Right lobe of liver (tissue), 6 donors: Measurements from ENCODE around the gene ABCA8. TPM values are rescaled to one million over a fixed set of nuclear protein-coding genes. Genes with fewer than 3 reads are reported as not detected.

Experiments used
- ATAC-seq, 4 donors: fragments of 200-7000 bp; cut with Tn5 transposase; one replicate each; pipeline ENCODE4 v1.9.1; 2020; ENCODE audit warnings: mild to moderate bottlenecking in 4 of 4, moderate library complexity in 4 of 4
- DNase-seq, 3 donors: peaks; one replicate each; pipeline ENCODE4 v3.0.0-alpha.2; 2020
- H3K27ac ChIP-seq, 3 donors: fragments of 200-600 bp; one replicate each; pipeline ENCODE4 v1.8.0; 2022
- H3K27me3 ChIP-seq, 2 donors: fragments of 200-600 bp; one replicate each; pipeline ENCODE4 v1.8.0; 2022
- H3K36me3 ChIP-seq, 4 donors: fragments of 200-600 bp; sonication (generic) in 1 of 4; one replicate each; pipeline versions ENCODE4 v1.5.1 to v1.8.0; 2017 to 2022; ENCODE audit warnings: control low read depth in 1 of 4
- H3K4me1 ChIP-seq, 4 donors: fragments of 200-600 bp; sonication (generic) in 1 of 4; one replicate each; pipeline versions ENCODE4 v1.5.1 to v1.8.0; 2017 to 2022; ENCODE audit warnings: control low read depth in 1 of 4
- H3K4me3 ChIP-seq, 3 donors: fragments of 200-600 bp; one replicate each; pipeline ENCODE4 v1.8.0; 2022
- H3K9me3 ChIP-seq, 4 donors: fragments of 200-600 bp; sonication (generic) in 1 of 4; one replicate each; pipeline versions ENCODE4 v1.5.1 to v1.8.0; 2017 to 2022; ENCODE audit warnings: control low read depth in 1 of 4
- CTCF ChIP-seq, 4 donors: fragments of 200-600 bp in 3 of 4; fragments of 450-650 bp in 1 of 4; IDR thresholded peaks; one replicate each; pipeline versions ENCODE4 v1.5.1 to v1.8.0; 2016 to 2022; ENCODE audit warnings: antibody characterized with exemption in 4 of 4, mild to moderate bottlenecking in 2 of 4
- POLR2A ChIP-seq: fragments of 450-650 bp; IDR thresholded peaks from one replicate; pipeline ENCODE4 v1.6.1; 2017; ENCODE audit warnings: antibody characterized with exemption, mild to moderate bottlenecking
- WGBS: methylation state at CpG from one replicate; pipeline ENCODE4 v1.1.6; 2018; ENCODE audit warnings: low coverage, low lambda C conversion rate; ENCODE audit not compliant: insufficient coverage; ENCODE audit errors: missing lambda C conversion rate; 5-methylcytosine and 5-hydroxymethylcytosine counted together
- intact Hi-C, 2 donors: fragments of 100-400 bp; cut with DNase I; formaldehyde crosslinking; loops; one replicate each; pipeline versions ENCODE4 v1.11.2 to v1.14.1; 2022
- total RNA-seq, 6 experiments: library from RNA; depleted of rRNA in 2 of 6; stranded (reverse); fragments of >200 nt in 2 of 6; fragmentation: NEBNext Ultra II Directional in 3 of 6; extraction: Animal tissue kit (Norgen Biotek cat#: 25700) in 3 of 6; gene quantifications; one replicate each; pipeline versions ENCODE4 v1.1.0 to v1.2.4, GENCODE V29; 2016 to 2023
- donor health status: DM: no; HTN: yes; CAD: no.
- donor health status: DM: no; HTN: no; CAD: no.
- donor health status: DM: no; HTN: no; CAD: no.
- donor health status: DM: no; HTN: yes; CAD: no.
- donor health status: DM: no; HTN: yes; CAD: no.

The ABCA8 gene
- total RNA-seq, 6 experiments from 2014 or later, result 21.8 to 44.0 (median 29.9) TPM

- peaks cover 0 to 27% (median 17%) of the 10 kb centered on the region in 4 donors for H3K36me3 ChIP-seq
- no peak overlapping the region for H3K4me3 ChIP-seq
- intact Hi-C loops, result no loop called here
- TF ChIP-seq POLR2A, result no peak
- TF ChIP-seq CTCF (IDR thresholded peaks at IDR 0.05), result no peak
- H3K27me3 ChIP-seq, result no peaks in the 10 kb centered on the region
- ATAC-seq, result peak in 3 of 4 donors; percentile 45 to 74 (median 46)
- H3K9me3 ChIP-seq, result no peaks in the 10 kb centered on the region
- peak overlapping the region in 2 of 3 donors; percentile 8 to 39 for H3K27ac ChIP-seq
- peaks cover 0 to 7% (median 0%) of the 10 kb centered on the region in 4 donors for H3K4me1 ChIP-seq
- DNase-seq, result no peak
- 70% methylated on average over 4 of the region's 4 CpGs for WGBS
Measured at GRCh38 chr17:68884888-68885287, 70.3 kb downstream of the ABCA8 start.

- DNase-seq (no peak), ATAC-seq (no peak)
- no peaks in the 10 kb centered on the region for H3K9me3 ChIP-seq
- no peaks in the 10 kb centered on the region for H3K4me1 ChIP-seq
- H3K27me3 ChIP-seq, result no peaks in the 10 kb centered on the region
- TF ChIP-seq POLR2A (no peak), CTCF (IDR thresholded peaks at IDR 0.05) (no peak)
- H3K27ac ChIP-seq, result no peak overlapping the region
- peaks cover 0 to 37% (median 25%) of the 10 kb centered on the region in 4 donors for H3K36me3 ChIP-seq
- intact Hi-C loops, result no loop called here
- H3K4me3 ChIP-seq, result no peak overlapping the region
- WGBS, result 96% methylated on average over 5 of the region's 5 CpGs
Measured at GRCh38 chr17:68878226-68878885, 76.8 kb downstream of the ABCA8 start.

- Histone ChIP-seq H3K36me3 (peaks cover 0 to 20% (median 8%) of the 10 kb centered on the region in 4 donors), H3K9me3 (no peaks in the 10 kb centered on the region), H3K27me3 (no peaks in the 10 kb centered on the region), H3K27ac (no peak overlapping the region), H3K4me3 (no peak overlapping the region), H3K4me1 (peaks cover 0 to 10% (median 0%) of the 10 kb centered on the region in 4 donors)
- DNase-seq (no peak), ATAC-seq (no peak)
- intact Hi-C loops, result no loop called here
- WGBS, result 100% methylated on average over 2 of the region's 2 CpGs
- no peak for TF ChIP-seq CTCF (IDR thresholded peaks at IDR 0.05)
- no peak for TF ChIP-seq POLR2A
Measured at GRCh38 chr17:68871447-68871846, 83.7 kb downstream of the ABCA8 start.

- peaks cover 0 to 20% (median 6%) of the 10 kb centered on the region in 4 donors for H3K36me3 ChIP-seq
- TF ChIP-seq POLR2A, result no peak
- no peak for TF ChIP-seq CTCF (IDR thresholded peaks at IDR 0.05)
- no peaks in the 10 kb centered on the region for H3K9me3 ChIP-seq
- no peak overlapping the region for H3K4me3 ChIP-seq
- intact Hi-C loops, result no loop called here
- H3K27ac ChIP-seq, result no peak overlapping the region
- ATAC-seq, result no peak
- no peaks in the 10 kb centered on the region for H3K27me3 ChIP-seq
- WGBS, result 44% methylated on average over 1 of the region's 1 CpG
- no peak for DNase-seq
- H3K4me1 ChIP-seq, result peaks cover 0 to 10% (median 0%) of the 10 kb centered on the region in 4 donors
Measured at GRCh38 chr17:68870976-68871375, 84.2 kb downstream of the ABCA8 start.
